Astrocyte of the spinal cord (primary cell): ENCODE measurements around the gene NKX2-4.

Source experiments
- DNase-seq: peaks from one replicate; pipeline ENCODE4 v3.0.0; 2011; ENCODE audit warnings: low read depth, low spot score
- H3K4me3 ChIP-seq: 2 replicates; pipeline ENCODE4 v1.5.1; 2011; ENCODE audit warnings: low read depth, mild to moderate bottlenecking, low read length, moderate library complexity
- in situ Hi-C: cut with HindIII; loops from 2 replicates; pipeline ENCODE4 v1.10.0; 2017; ENCODE audit warnings: low sequenced_read_pairs
- TF ChIP-seq, protein P1 (sequence below): IDR thresholded peaks from 2 replicates; pipeline ENCODE4 v1.5.1; 2012; ENCODE audit warnings: low read depth, mild to moderate bottlenecking, low read length, inconsistent platforms

Gene NKX2-4

DNA sequence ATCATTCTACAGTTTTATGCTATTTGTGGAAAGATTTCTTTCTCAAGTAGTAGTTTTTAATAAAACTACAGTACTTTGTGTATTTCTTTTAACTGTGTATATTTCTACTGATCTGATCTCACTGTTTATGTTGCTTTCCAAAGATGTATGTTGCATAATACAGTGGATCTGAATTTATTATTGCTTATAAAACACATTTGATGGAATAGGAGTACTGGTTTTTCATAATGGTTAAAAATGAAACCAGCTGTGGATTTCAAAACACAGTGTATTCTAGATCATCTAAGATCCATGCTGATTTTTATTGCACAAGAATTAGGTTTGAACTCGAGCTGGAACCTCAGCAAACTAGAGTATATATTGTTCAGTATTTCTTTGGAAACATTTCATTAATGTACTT lies 8.0 kb downstream of the NKX2-4 start:
- in situ Hi-C loops, result no loop called here
- TF ChIP-seq, protein P1, sequence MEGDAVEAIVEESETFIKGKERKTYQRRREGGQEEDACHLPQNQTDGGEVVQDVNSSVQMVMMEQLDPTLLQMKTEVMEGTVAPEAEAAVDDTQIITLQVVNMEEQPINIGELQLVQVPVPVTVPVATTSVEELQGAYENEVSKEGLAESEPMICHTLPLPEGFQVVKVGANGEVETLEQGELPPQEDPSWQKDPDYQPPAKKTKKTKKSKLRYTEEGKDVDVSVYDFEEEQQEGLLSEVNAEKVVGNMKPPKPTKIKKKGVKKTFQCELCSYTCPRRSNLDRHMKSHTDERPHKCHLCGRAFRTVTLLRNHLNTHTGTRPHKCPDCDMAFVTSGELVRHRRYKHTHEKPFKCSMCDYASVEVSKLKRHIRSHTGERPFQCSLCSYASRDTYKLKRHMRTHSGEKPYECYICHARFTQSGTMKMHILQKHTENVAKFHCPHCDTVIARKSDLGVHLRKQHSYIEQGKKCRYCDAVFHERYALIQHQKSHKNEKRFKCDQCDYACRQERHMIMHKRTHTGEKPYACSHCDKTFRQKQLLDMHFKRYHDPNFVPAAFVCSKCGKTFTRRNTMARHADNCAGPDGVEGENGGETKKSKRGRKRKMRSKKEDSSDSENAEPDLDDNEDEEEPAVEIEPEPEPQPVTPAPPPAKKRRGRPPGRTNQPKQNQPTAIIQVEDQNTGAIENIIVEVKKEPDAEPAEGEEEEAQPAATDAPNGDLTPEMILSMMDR, result no peak
- no peak for DNase-seq
- no peak overlapping the region for H3K4me3 ChIP-seq

DNA sequence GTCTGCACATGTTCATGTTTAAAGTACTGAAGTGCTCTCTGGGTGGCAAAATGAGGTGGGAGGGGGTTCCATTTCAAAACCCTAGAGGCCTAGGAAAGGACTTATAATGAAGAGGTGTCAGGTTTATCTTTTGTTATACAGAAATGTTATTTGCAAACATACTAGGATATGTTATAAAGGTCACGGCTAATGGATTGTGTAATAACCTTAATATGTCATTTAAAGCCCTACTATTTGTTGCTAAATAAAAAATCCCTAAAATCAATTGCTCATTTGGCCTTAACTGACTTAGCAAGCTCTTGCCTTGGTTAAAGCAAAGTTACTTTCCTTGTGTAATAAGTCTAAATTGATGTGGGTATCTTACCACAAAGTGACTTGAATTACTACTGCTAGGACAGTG lies 8.8 kb downstream of the NKX2-4 start:
- in situ Hi-C loops, result no loop called here
- H3K4me3 ChIP-seq, result no peak overlapping the region
- TF ChIP-seq, protein P1, result no peak
- no peak for DNase-seq

DNA sequence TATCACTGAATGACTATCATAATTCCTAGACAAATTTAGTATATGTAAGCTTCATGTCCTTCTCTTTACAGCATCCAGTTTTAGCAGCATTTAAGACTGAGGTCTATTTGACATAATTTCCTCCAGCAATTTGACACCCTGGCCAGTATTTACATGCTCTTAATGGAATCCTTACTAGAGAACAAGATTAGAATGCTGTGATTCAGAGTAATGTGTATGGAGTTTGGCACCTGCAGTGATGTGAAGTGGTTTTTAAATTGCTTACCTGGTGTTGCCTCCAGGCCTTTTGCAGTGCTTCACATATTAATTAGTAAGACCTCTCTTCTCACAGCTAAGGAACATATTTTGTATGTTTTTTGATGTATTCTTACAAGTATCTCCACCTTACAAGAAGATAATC lies 9.8 kb downstream of the NKX2-4 start:
- in situ Hi-C loops, result no loop called here
- DNase-seq, result no peak
- TF ChIP-seq, protein P1, result no peak
- H3K4me3 ChIP-seq, result no peak overlapping the region

DNA sequence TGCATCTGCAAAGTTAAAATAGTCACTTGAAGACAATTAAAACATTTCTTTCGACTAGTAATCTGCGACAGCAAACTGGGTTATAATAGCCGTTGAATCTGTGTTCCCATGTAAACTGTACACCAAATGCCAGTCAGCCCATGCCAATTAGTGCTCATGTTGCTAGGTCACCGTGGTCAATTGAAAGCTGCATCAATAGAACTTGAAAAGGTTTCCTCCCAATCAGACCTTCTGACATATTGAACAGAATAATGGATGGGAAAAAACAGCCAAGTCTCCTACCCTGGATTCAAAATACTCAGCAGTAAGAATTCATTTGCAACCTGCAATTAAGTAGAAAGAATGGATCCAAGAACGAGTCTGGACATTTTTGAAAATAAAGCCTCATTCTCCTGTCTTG lies 11.2 kb downstream of the NKX2-4 start:
- TF ChIP-seq, protein P1, result no peak
- DNase-seq, result no peak
- in situ Hi-C loops, result no loop called here
- no peak overlapping the region for H3K4me3 ChIP-seq

DNA sequence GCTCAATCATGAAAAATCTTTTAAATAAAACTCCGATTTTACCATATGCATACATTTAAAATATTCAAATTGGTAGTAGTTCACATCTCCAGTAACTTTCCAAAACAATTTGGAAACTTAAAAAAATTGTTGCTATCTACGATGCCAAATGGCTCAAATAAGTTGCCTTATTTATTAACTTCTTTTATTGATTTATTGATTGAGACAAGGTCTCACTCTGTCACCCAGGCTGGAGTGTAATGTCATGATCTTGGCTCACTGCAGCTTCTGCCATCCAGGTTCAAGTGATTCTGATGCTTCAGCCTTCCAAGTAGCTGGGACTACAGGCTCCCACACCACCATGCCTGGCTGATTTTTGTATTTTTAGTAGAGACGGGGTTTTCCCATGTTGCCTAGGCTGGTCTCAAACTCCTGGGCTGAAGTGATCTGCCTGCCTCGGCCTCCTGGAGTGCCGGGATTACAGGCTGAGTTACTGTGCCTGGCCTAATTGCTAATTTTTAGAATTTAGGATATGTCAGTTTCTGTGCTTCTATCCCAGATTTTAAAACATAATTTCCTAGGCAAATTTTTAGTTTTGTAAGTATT lies 12.9 kb downstream of the NKX2-4 start:
- no peak for DNase-seq
- no peak overlapping the region for H3K4me3 ChIP-seq
- in situ Hi-C loops, result no loop called here
- TF ChIP-seq, protein P1, result no peak

DNA sequence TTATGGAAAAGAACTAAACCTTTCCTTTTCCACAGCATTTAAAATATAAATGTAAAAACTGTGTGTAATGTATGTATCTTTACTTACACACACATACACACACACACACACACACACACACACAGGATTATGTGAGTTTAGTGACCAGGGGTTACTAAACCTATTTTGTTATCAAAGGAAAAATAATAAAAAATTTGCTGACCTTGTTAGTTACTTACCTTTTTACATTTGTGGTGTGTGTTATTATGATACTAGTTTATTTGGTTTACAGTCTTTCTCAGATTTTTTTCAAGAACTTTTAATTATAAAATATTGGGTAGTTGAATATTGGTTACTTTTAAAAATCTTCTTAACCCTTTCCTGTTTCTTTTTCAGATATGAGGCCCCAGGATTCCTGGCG lies 15.7 kb downstream of the NKX2-4 start:
- TF ChIP-seq, protein P1, result no peak
- in situ Hi-C loops, result no loop called here
- H3K4me3 ChIP-seq, result no peak overlapping the region
- DNase-seq, result no peak

DNA sequence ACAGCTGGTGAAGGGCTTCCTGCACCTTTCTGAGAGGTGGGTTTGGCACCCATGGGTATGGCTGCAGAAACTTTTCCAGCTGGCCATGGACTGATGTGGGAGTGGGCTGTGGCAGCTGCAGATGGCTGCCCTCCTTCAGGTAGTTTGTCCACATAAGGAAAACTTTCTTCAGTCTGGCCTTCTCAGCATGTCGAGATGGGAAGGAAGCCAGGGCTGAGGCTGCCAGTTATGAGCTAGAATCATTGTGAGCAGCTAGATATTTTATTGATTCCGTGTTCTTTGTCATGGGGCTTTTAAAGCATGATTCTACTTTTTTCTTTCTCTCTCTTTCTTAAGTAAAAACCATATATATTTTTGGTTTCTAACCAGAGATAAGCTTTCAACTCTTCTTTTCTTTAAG lies 16.6 kb downstream of the NKX2-4 start:
- in situ Hi-C loops, result no loop called here
- no peak overlapping the region for H3K4me3 ChIP-seq
- TF ChIP-seq, protein P1, result no peak
- no peak for DNase-seq
